HFFc6 (cell line): ENCODE results near the gene WDR62. TPM values are rescaled to one million over a fixed set of nuclear protein-coding genes. Genes with fewer than 3 reads are reported as not detected.
A peak's percentile ranks its signal among the peaks of the same experiment; 100 is the strongest.
"Not testable (repeated sequence)": the region's sequence is repeated elsewhere in the genome, so short reads cannot be mapped to it uniquely, and the experiment has no call there.

Experiments
- DNase-seq: peaks from one replicate; pipeline ENCODE4 v3.0.0-alpha.2; 2018
- H3K27ac Mint-ChIP-seq: 2 replicates; pipeline ENCODE4 v1.8.0; 2020; ENCODE audit warnings: mild to moderate bottlenecking, mixed read lengths
- H3K27me3 Mint-ChIP-seq: 2 replicates; pipeline ENCODE4 v1.8.0; 2021; ENCODE audit warnings: mild to moderate bottlenecking, moderate library complexity, mixed read lengths; ENCODE audit not compliant: insufficient read depth
- H3K36me3 Mint-ChIP-seq: 2 replicates; pipeline ENCODE4 v1.8.0; 2021; ENCODE audit warnings: low read depth, mixed read lengths
- H3K4me1 Mint-ChIP-seq: 2 replicates; pipeline ENCODE4 v1.8.0; 2020; ENCODE audit warnings: low read depth, mixed read lengths
- H3K4me3 Mint-ChIP-seq: 2 replicates; pipeline ENCODE4 v1.8.0; 2020; ENCODE audit warnings: mild to moderate bottlenecking, moderate library complexity, mixed read lengths
- H3K9me3 Mint-ChIP-seq: 2 replicates; pipeline ENCODE4 v1.8.0; 2020; ENCODE audit warnings: mild to moderate bottlenecking, mixed read lengths
- total RNA-seq, 6 experiments: library from RNA; stranded (reverse); fragmentation: NEBNext Ultra II Directional; extraction: Animal tissue kit (Norgen Biotek cat#: 25700); gene quantifications; 2 replicates in 1 of 6; 3 replicates in 5 of 6; pipeline ENCODE4 v1.2.3, GENCODE V29; 2021
- TF ChIP-seq, protein P1 (sequence below): fragments of 200-600 bp; sonication (generic); IDR thresholded peaks from 2 replicates; pipeline ENCODE4 v1.5.0; 2021; ENCODE audit warnings: antibody characterized with exemption, mild to moderate bottlenecking

WDR62 gene
- total RNA-seq, 6 experiments from 2014 or later: 6.5 to 13.8 (median 13.0) TPM

DNA sequence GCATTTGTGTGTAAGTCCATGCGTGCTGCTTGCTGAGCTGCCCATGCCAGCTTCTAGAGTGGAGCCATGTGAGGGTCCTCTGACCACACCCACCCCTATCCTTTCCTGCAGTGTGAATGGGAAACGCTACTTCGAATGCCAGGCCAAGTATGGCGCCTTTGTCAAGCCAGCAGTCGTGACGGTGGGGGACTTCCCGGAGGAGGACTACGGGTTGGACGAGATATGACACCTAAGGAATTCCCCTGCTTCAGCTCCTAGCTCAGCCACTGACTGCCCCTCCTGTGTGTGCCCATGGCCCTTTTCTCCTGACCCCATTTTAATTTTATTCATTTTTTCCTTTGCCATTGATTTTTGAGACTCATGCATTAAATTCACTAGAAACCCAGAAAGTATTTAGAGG, 70.9 kb downstream of the WDR62 start:
- H3K36me3 Mint-ChIP-seq: peaks cover 13% of the 10 kb centered on the region
- no peaks in the 10 kb centered on the region for H3K9me3 Mint-ChIP-seq
- H3K27ac Mint-ChIP-seq: peak overlapping the region; percentile 21; the same call in 1 of the 2 replicates
- no peak overlapping the region for H3K4me3 Mint-ChIP-seq
- H3K27me3 Mint-ChIP-seq: no peaks in the 10 kb centered on the region
- TF ChIP-seq, protein P1, sequence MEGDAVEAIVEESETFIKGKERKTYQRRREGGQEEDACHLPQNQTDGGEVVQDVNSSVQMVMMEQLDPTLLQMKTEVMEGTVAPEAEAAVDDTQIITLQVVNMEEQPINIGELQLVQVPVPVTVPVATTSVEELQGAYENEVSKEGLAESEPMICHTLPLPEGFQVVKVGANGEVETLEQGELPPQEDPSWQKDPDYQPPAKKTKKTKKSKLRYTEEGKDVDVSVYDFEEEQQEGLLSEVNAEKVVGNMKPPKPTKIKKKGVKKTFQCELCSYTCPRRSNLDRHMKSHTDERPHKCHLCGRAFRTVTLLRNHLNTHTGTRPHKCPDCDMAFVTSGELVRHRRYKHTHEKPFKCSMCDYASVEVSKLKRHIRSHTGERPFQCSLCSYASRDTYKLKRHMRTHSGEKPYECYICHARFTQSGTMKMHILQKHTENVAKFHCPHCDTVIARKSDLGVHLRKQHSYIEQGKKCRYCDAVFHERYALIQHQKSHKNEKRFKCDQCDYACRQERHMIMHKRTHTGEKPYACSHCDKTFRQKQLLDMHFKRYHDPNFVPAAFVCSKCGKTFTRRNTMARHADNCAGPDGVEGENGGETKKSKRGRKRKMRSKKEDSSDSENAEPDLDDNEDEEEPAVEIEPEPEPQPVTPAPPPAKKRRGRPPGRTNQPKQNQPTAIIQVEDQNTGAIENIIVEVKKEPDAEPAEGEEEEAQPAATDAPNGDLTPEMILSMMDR: no peak
- H3K4me1 Mint-ChIP-seq: peaks cover 6% of the 10 kb centered on the region
- no peak for DNase-seq

DNA sequence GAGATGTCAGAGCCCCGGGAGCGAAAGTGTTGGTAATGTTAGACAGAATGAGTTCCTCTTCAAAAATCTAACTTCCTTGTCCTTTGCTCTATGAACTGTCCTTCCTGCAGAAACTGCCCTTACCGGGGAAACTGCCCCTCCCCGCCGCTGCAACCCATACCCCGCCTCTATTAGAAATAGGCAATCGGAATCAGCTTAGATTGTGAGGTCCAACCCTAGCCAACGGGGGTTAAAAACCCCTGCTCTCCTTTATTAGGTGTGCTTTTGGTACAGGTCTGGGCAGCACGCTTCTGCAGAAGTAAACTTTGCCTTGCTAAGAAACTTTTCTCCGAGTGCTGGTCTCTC, 73.7 kb downstream of the WDR62 start:
- H3K4me3 Mint-ChIP-seq: peak overlapping the region; percentile 91
- H3K9me3 Mint-ChIP-seq: no peaks in the 10 kb centered on the region
- H3K36me3 Mint-ChIP-seq: peaks cover 7% of the 10 kb centered on the region
- H3K27ac Mint-ChIP-seq: peak overlapping the region; percentile 93
- TF ChIP-seq, protein P1: no peak
- no peak for DNase-seq
- no peaks in the 10 kb centered on the region for H3K27me3 Mint-ChIP-seq
- H3K4me1 Mint-ChIP-seq: peaks cover 15% of the 10 kb centered on the region

DNA sequence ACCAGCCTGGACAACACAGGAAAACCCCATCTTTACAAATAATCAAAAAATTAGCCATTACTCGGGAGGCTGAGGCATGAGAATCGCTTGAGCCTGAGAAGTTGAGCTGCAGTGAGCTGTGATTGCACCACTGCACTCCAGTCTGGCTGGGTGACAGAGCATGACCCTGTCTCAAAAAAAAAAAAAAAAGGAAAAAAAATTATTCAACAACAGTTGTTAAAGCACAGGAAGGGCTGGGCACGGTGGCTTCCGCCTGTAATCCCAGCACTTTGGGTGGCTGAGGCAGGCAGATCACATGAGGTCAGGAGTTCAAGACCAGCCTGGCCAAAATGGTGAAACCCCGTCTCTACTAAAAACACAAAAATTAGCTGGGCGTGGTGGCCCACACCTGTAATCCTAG, 76.5 kb downstream of the WDR62 start:
- not testable (repeated sequence) for H3K36me3 Mint-ChIP-seq
- H3K4me1 Mint-ChIP-seq: peaks cover 24% of the 10 kb centered on the region

DNA sequence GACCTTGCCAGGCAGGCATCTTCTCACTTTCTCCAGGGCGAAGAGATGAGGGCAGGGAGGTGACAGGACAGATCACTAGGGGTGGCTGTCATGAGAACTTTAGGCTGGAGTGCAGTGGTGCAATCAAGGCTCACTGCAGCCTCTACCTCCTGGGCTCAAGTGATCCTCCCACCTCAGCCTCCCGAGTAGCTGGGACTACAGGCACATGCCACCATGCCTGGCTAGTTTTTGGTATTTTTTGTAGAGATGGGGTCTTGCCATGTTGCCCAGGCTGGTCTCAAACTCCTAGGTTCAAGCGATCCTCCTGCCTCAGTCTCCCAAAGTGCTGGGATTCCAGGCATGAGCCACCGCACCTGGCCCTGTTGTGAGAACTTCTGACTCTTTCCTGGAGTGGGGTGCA, 80.2 kb downstream of the WDR62 start:
- H3K36me3 Mint-ChIP-seq, H3K9me3 Mint-ChIP-seq: not testable (repeated sequence)

More for the DNA sequence above, 76.5 kb downstream of the WDR62 start:
- DNase-seq, H3K27ac Mint-ChIP-seq, H3K9me3 Mint-ChIP-seq, H3K4me3 Mint-ChIP-seq, H3K27me3 Mint-ChIP-seq: not testable (repeated sequence)

DNA sequence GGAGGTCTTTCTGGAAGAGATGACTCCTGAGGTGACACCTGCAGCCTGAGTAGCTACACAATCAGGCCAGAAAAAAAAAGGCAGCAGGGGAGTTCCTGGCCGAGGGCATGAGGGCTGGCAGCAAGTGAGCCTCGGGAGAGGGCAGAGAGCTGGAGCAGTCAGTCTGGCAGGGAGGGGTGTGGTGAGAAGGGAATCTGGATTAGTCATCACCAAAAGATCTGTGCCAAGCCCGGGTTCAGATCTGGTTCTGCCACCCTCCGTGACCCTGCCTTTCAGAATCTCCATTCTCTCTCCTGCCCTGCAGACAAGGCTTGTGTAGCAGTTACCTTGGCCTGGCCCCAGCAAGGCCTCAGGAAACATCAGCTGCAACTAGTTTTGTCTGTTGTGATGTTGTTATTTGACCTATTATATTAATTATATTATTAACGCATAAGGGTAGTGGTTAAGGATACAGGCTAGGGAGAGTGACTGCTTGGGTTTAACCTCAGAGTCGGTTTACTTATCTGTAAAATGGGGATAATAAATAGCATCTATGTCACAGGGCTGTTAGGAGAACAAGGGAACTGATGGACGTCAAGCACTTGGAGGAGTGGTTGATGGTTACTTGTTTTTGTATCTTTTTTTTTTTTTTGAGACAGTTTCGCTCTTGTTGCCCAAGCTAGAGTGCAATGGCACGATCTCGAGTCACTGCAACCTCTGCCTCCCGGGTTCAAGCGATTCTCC, 82.4 kb downstream of the WDR62 start:
- Mint-ChIP-seq H3K27me3 (peaks cover 10% of the 10 kb centered on the region), H3K4me3 (peak overlapping the region; percentile 53), H3K27ac (peak overlapping the region; percentile 57), H3K9me3 (peaks cover 5% of the 10 kb centered on the region), H3K4me1 (peaks cover 41% of the 10 kb centered on the region), H3K36me3 (peaks cover 19% of the 10 kb centered on the region)
- TF ChIP-seq, protein P1: no peak
- peak; percentile 58 for DNase-seq

More for the DNA sequence above, 80.2 kb downstream of the WDR62 start:
- DNase-seq, H3K27me3 Mint-ChIP-seq, H3K4me3 Mint-ChIP-seq, H3K27ac Mint-ChIP-seq: not testable (repeated sequence)
- H3K4me1 Mint-ChIP-seq: peaks cover 30% of the 10 kb centered on the region

DNA sequence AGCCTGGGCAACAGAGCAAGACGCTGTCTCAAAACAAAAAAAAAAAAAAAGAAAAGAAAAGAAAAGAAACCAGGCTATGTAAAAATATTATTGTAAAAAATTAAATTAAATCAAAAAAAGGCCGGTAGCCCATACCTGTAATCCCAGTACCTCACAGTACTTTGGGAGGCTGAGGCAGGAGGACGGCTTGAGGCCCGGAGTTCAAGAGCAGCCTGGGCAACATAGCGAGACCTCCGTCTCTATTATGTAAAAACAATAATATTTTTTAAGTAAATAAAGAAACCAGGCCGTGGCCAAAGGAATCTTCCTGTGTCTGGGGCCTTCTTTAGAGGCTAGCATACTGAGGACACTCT, 84.4 kb downstream of the WDR62 start:
- Mint-ChIP-seq H3K9me3 (peaks cover 5% of the 10 kb centered on the region), H3K36me3 (peaks cover 26% of the 10 kb centered on the region), H3K4me3 (peak overlapping the region; percentile 98), H3K27me3 (peaks cover 10% of the 10 kb centered on the region), H3K27ac (peak overlapping the region; percentile 97), H3K4me1 (peaks cover 33% of the 10 kb centered on the region)
- DNase-seq: no peak
- TF ChIP-seq, protein P1: no peak
